Thymus (tissue), 11 donors: ENCODE results near the gene CNIH1. TPM values are rescaled to one million over a fixed set of nuclear protein-coding genes. Genes with fewer than 3 reads are reported as not detected.
"Not testable (repeated sequence)": the region's sequence is repeated elsewhere in the genome, so short reads cannot be mapped to it uniquely, and the experiment has no call there.

Experiments
- DNase-seq, 9 donors: peaks; one replicate each; pipeline ENCODE4 v3.0.0-alpha.2; 2013; ENCODE audit warnings: low spot score in 9 of 9, low read depth in 6 of 9, missing footprints in 1 of 9
- H3K27ac ChIP-seq, 2 donors: one replicate each; pipeline ENCODE4 v1.5.1; 2013; ENCODE audit warnings: control low read depth in 1 of 2, low read depth in 1 of 2, low read length in 1 of 2, mild to moderate bottlenecking in 1 of 2, moderate library complexity in 1 of 2
- H3K27me3 ChIP-seq, 2 donors: one replicate each; pipeline ENCODE4 v1.5.1; 2013; ENCODE audit warnings: low read length in 1 of 2; ENCODE audit not compliant: control insufficient read depth in 2 of 2, insufficient read depth in 1 of 2
- H3K36me3 ChIP-seq, 2 donors: one replicate each; pipeline ENCODE4 v1.5.1; 2013; ENCODE audit warnings: low read length in 1 of 2, mild to moderate bottlenecking in 1 of 2, moderate library complexity in 1 of 2; ENCODE audit not compliant: control insufficient read depth in 2 of 2, insufficient read depth in 2 of 2
- H3K4me1 ChIP-seq, 2 donors: one replicate each; pipeline ENCODE4 v1.5.1; 2013; ENCODE audit warnings: low read length in 2 of 2; ENCODE audit not compliant: control insufficient read depth in 2 of 2, insufficient read depth in 2 of 2
- H3K4me3 ChIP-seq, 2 donors: one replicate each; pipeline ENCODE4 v1.5.1; 2013; ENCODE audit warnings: low read length in 2 of 2, control low read depth in 1 of 2, mild to moderate bottlenecking in 1 of 2
- H3K9me3 ChIP-seq, 2 donors: one replicate each; pipeline ENCODE4 v1.5.1; 2013; ENCODE audit warnings: low read length in 1 of 2, mild to moderate bottlenecking in 1 of 2; ENCODE audit not compliant: control insufficient read depth in 2 of 2, insufficient read depth in 1 of 2
- WGBS: extraction: QIAGEN DNeasy Blood & Tissue Kit; methylation state at CpG from one replicate; pipeline ENCODE4 v1.1.7; 2013; 5-methylcytosine and 5-hydroxymethylcytosine counted together
- polyA plus RNA-seq: library from polyadenylated mRNA; stranded (reverse); fragments of 200-250 nt; gene quantifications from one replicate; pipeline ENCODE4 v1.2.3, GENCODE V29; 2013
- total RNA-seq: library from RNA; stranded (reverse); fragments of 120-200 nt; gene quantifications from one replicate; pipeline ENCODE4 v1.2.4, GENCODE V29; 2013
- donor health status: healthy.

The CNIH1 gene
- total and polyA plus RNA-seq, 2 donors, result 55.8 to 73.7 TPM

DNA sequence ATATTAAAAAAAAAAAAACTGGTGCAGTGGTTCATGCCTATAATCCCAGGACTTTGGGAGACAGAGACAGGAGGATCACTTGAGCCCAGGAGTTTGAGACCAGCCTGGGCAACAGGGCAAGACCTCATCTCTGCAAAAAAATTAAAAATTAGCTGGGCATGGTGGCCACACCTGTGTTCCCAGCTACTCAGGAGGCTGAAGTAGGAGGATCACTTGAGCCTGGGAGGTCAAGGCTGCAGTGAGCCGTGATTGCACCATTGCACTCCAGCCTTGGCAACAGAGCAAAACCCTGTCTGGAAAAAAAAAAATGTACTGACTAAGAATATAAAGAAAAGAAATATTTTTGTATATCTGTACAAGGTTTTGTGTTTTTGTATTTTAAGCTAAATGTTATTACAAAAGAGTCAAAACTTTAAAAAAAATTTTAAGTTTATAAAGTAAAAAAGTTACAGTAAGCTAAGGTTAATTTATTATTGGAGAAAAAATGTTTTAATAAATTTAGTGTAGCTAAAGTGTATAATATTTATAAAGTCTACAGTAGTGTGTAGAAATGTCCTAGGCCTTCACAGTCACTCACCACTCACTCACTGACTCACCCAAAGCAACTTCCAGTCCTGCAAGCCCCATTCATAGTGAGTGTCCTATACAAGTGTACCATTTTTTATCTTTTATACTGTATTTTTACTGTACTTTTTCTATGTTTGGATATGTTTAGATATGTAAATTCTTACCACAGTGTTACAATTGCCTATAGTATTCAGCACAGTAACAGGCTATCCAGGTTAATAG is 15.8 kb upstream of the CNIH1 start:
- WGBS, result 100% methylated on average over 1 of the region's 1 CpG
- not testable (repeated sequence) for H3K27ac ChIP-seq, H3K4me3 ChIP-seq, H3K27me3 ChIP-seq, H3K36me3 ChIP-seq, H3K9me3 ChIP-seq, DNase-seq, H3K4me1 ChIP-seq

GRCh38 chr14:54455363-54455762 is 14.2 kb upstream of the CNIH1 start:
- peaks cover 1 to 7% of the 10 kb centered on the region in 2 donors for H3K9me3 ChIP-seq
- H3K27ac ChIP-seq, result no peak overlapping the region
- no peaks in the 10 kb centered on the region for H3K27me3 ChIP-seq
- WGBS, result 99% methylated on average over 1 of the region's 1 CpG
- no peaks in the 10 kb centered on the region for H3K4me1 ChIP-seq
- no peak for DNase-seq
- no peak overlapping the region for H3K4me3 ChIP-seq
- no peaks in the 10 kb centered on the region for H3K36me3 ChIP-seq

DNA sequence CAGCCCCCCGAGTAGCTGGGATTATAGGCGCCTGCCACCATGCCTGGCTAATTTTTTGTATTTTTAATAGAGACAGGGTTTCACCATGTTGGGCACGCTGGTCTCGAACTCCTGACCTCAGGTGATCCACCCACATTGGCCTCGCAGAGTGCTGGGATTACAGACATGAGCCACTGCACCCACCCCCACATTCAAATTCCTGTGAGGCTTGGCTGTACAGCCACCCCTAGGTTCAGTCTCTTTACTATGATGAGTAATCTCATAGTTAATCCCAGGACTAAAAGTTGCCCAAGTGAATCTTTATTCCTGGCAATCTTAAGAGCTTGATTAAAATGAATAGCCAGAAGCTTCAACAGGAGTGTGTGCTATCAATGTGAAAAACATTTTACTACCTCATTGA is 12.8 kb upstream of the CNIH1 start:
- not testable (repeated sequence) for H3K27ac ChIP-seq, DNase-seq, H3K36me3 ChIP-seq, H3K4me3 ChIP-seq, H3K27me3 ChIP-seq, H3K9me3 ChIP-seq, H3K4me1 ChIP-seq
- WGBS, result 95% methylated on average over 5 of the region's 5 CpGs

DNA sequence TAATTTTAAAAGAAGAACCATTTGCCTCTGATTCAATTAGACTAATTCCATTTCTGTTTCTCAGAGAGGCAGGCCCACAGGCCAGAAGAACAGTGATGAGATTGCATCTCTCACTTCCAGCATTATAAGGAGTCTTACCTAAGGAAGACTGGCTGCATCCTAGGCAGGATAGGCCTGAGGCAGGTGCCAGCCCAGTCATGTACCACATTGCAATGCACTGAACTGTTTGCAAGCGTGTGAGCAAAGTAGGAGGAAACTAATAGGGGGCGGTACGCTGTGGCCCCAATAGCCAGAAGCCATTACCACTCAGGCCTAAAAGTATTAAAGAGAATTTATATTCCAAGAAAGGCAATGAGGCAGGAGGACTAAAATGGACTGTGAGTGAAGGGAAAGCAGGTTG is 12.1 kb upstream of the CNIH1 start:
- no peak for DNase-seq
- Histone ChIP-seq H3K4me3 (no peak overlapping the region), H3K27me3 (no peaks in the 10 kb centered on the region), H3K4me1 (no peaks in the 10 kb centered on the region), H3K9me3 (no peaks in the 10 kb centered on the region), H3K27ac (no peak overlapping the region), H3K36me3 (no peaks in the 10 kb centered on the region)
- 98% methylated on average over 3 of the region's 3 CpGs for WGBS

DNA sequence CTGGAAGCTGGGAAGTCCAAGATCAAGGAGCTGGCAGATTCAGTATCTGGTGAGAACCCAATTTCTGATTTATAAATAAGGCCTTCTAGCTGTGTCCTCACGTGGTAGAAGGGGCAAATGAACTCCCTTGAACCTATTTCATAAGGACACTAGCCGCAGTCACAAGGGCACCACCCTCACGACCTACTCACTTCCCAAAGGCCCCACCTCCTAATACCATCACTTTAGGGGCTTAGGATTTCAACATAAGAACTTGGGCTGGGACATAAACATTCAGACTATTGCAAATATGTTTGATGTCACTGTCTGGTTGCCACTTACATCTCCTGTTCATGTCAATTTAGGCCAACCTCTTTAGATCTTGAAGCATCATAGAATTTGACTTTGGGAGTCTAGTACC is 10.8 kb upstream of the CNIH1 start:
- Histone ChIP-seq H3K9me3 (no peaks in the 10 kb centered on the region), H3K36me3 (no peaks in the 10 kb centered on the region), H3K4me1 (no peaks in the 10 kb centered on the region), H3K4me3 (no peak overlapping the region), H3K27me3 (no peaks in the 10 kb centered on the region), H3K27ac (no peak overlapping the region)
- 95% methylated on average over 3 of the region's 3 CpGs for WGBS
- no peak for DNase-seq

- 96% methylated on average over 7 of the region's 7 CpGs for WGBS
- Histone ChIP-seq H3K4me1 (no peaks in the 10 kb centered on the region), H3K36me3 (no peaks in the 10 kb centered on the region), H3K27ac (no peak overlapping the region), H3K4me3 (no peak overlapping the region), H3K27me3 (no peaks in the 10 kb centered on the region), H3K9me3 (no peaks in the 10 kb centered on the region)
- no peak for DNase-seq
These were observed 10.0 kb upstream of the CNIH1 start for GRCh38 chr14:54451121-54451601.

GRCh38 chr14:54450535-54450934 is 9.4 kb upstream of the CNIH1 start:
- Histone ChIP-seq H3K4me1 (no peaks in the 10 kb centered on the region), H3K9me3 (no peaks in the 10 kb centered on the region), H3K27ac (no peak overlapping the region), H3K27me3 (no peaks in the 10 kb centered on the region), H3K4me3 (no peak overlapping the region), H3K36me3 (no peaks in the 10 kb centered on the region)
- WGBS, result 40% methylated on average over 3 of the region's 3 CpGs
- peak in 1 of 9 donors; percentile 34 for DNase-seq

DNA sequence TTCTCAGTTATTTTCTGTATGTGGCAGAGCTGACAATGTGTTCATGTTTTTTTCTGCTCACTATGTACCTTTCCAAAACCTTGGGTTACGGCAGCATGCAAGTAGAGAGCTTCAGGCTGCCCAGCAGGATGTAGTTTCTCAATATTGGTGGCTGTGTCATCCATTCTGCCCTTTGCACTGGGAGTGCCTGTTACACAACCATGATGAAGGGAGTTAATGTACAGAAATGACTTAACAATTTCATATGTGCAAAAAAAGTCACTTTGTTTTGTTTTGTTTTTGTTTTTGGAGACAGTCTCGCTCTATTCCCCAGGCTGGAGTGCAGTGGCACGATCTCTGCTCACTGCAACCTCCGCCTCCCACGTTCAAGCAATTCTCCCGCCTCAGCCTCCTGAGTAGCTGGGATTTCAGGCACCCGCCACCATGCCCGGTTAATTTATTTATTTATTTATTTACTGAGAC is 6.1 kb upstream of the CNIH1 start:
- no peak overlapping the region for H3K4me3 ChIP-seq
- no peaks in the 10 kb centered on the region for H3K36me3 ChIP-seq
- H3K9me3 ChIP-seq, result no peaks in the 10 kb centered on the region
- no peaks in the 10 kb centered on the region for H3K27me3 ChIP-seq
- H3K4me1 ChIP-seq, result no peaks in the 10 kb centered on the region
- DNase-seq, result no peak
- 96% methylated on average over 8 of the region's 8 CpGs for WGBS
- H3K27ac ChIP-seq, result no peak overlapping the region

GRCh38 chr14:54446161-54446693 is 5.1 kb upstream of the CNIH1 start:
- DNase-seq, result peak in 1 of 9 donors; percentile 9
- Histone ChIP-seq H3K36me3 (no peaks in the 10 kb centered on the region), H3K4me1 (peaks cover 3 to 4% of the 10 kb centered on the region in 2 donors), H3K4me3 (no peak overlapping the region), H3K27ac (no peak overlapping the region), H3K27me3 (no peaks in the 10 kb centered on the region), H3K9me3 (no peaks in the 10 kb centered on the region)
- WGBS, result 49% methylated on average over 5 of the region's 5 CpGs
